A549 (cell line): ENCODE data around the gene TOB2.

Experiments used
- ATOH8 ChIP-seq: fragments of 250-450 bp; sonication (Bioruptor Pico); IDR thresholded peaks from 2 replicates; pipeline ENCODE4 v1.5.0; 2020; ENCODE audit warnings: low read depth, mild to moderate bottlenecking, moderate library complexity
- CTCF ChIP-seq: fragments of >200 bp; sonication (Bioruptor Twin); formaldehyde crosslinking; IDR thresholded peaks from 3 replicates; pipeline ENCODE4 v1.5.1; 2016
- EP300 ChIP-seq, 2 experiments: fragments of >200 bp; sonication (Bioruptor Twin); formaldehyde crosslinking; IDR thresholded peaks; 2 replicates in 1 of 2; 3 replicates in 1 of 2; pipeline ENCODE4 v1.6.1; 2016 to 2017
- FOSB ChIP-seq: fragments of 250-450 bp; sonication (Bioruptor Pico); IDR thresholded peaks from 2 replicates; pipeline ENCODE4 v1.5.0; 2020; ENCODE audit warnings: mild to moderate bottlenecking, moderate library complexity
- HEYL ChIP-seq: fragments of 250-450 bp; sonication (Bioruptor Pico); IDR thresholded peaks from 2 replicates; pipeline ENCODE4 v1.8.0; 2021; ENCODE audit warnings: mild to moderate bottlenecking, moderate library complexity
- HOXB5 ChIP-seq: fragments of 250-450 bp; sonication (Bioruptor Pico); IDR thresholded peaks from 2 replicates; pipeline ENCODE4 v1.5.0; 2020; ENCODE audit warnings: mild to moderate bottlenecking, moderate library complexity
- JUN ChIP-seq, 2 experiments: fragments of >200 bp; sonication (Bioruptor Twin); formaldehyde crosslinking; IDR thresholded peaks; 2 replicates in 1 of 2; 3 replicates in 1 of 2; pipeline ENCODE4 v1.6.1; 2016 to 2017
- MAX ChIP-seq: IDR thresholded peaks from 2 replicates; pipeline ENCODE4 v1.6.1; 2012
- POLR2A ChIP-seq: IDR thresholded peaks from 2 replicates; pipeline ENCODE4 v1.6.1; 2012; ENCODE audit warnings: mild to moderate bottlenecking, low read length
- REST ChIP-seq: fragments of 200-600 bp; sonication (generic); IDR thresholded peaks from 2 replicates; pipeline ENCODE4 v1.6.1; 2016; ENCODE audit warnings: antibody characterized with exemption, mild to moderate bottlenecking, moderate library complexity

- no peak for TF ChIP-seq FOSB (CRISPR knock-in tag)
- TF ChIP-seq REST, result no peak
- TF ChIP-seq CTCF, result no peak
- no peak for TF ChIP-seq POLR2A
- no peak for TF ChIP-seq EP300 (IDR thresholded peaks at IDR 0.05)
- no peak for TF ChIP-seq ATOH8
- TF ChIP-seq JUN (IDR thresholded peaks at IDR 0.05), result no peak
- TF ChIP-seq MAX, result no peak
- no peak for TF ChIP-seq HEYL
- TF ChIP-seq HOXB5 (CRISPR knock-in tag), result no peak
Observed at GRCh38 chr22:41407433-41407832, 39.2 kb downstream of the TOB2 start.
